Esophagus squamous epithelium (tissue), 5 donors: ENCODE measurements around the gene SEPTIN2. TPM values are rescaled to one million over a fixed set of nuclear protein-coding genes. Genes with fewer than 3 reads are reported as not detected.

Experiments used
- DNase-seq: peaks from one replicate; lab custom pipeline; 2025; lab: John Stamatoyannopoulos, UW
- H3K27ac ChIP-seq, 4 donors: fragments of 200-600 bp; sonication (generic); one replicate each; pipeline ENCODE4 v1.5.1; 2016 to 2019; ENCODE audit warnings: mild to moderate bottlenecking in 1 of 4
- H3K27me3 ChIP-seq, 4 donors: fragments of 200-600 bp; sonication (generic); 1 replicate in 3 of 4; 2 replicates in 1 of 4; pipeline versions ENCODE4 v1.5.1 to v1.6.0; 2017 to 2021; ENCODE audit warnings: antibody characterized with exemption in 1 of 4
- H3K36me3 ChIP-seq, 3 donors: fragments of 200-600 bp; sonication (generic); one replicate each; pipeline ENCODE4 v1.5.1; 2016 to 2019
- H3K4me1 ChIP-seq, 3 donors: fragments of 200-600 bp; sonication (generic); one replicate each; pipeline ENCODE4 v1.5.1; 2017 to 2019
- H3K4me3 ChIP-seq, 4 donors: fragments of 200-600 bp; sonication (generic); 1 replicate in 3 of 4; 2 replicates in 1 of 4; pipeline ENCODE4 v1.5.1; 2016 to 2019; ENCODE audit warnings: mild to moderate bottlenecking in 2 of 4, moderate library complexity in 1 of 4
- H3K9me3 ChIP-seq, 3 donors: fragments of 200-600 bp; sonication (generic); one replicate each; pipeline ENCODE4 v1.5.1; 2016 to 2019
- POLR2A ChIP-seq, 4 donors: fragments of 450-650 bp; IDR thresholded peaks; one replicate each; pipeline ENCODE4 v1.6.1; 2017; ENCODE audit warnings: antibody characterized with exemption in 4 of 4, mild to moderate bottlenecking in 4 of 4, moderate library complexity in 3 of 4
- whole genome bisulfite sequencing, 2 donors: methylation state at CpG; one replicate each; pipeline ENCODE4 v1.1.5; 2018; 5-methylcytosine and 5-hydroxymethylcytosine counted together
- intact Hi-C: fragments of 100-400 bp; cut with DNase I; formaldehyde crosslinking; loops from one replicate; pipeline ENCODE4 v1.15.0; 2022
- total RNA-seq, 4 donors: library from RNA; depleted of rRNA; stranded (reverse); fragments of >200 nt; gene quantifications; one replicate each; pipeline ENCODE4 v1.1.0, GENCODE V29; 2016
- TF ChIP-seq, protein P1 (sequence below), 6 experiments: fragments of 450-650 bp in 4 of 6; fragments of 200-600 bp in 2 of 6; sonication (generic) in 2 of 6; IDR thresholded peaks; one replicate each; pipeline ENCODE4 v1.5.1; 2016 to 2019; ENCODE audit warnings: antibody characterized with exemption in 6 of 6, mild to moderate bottlenecking in 4 of 6, moderate library complexity in 4 of 6
- donor health status: DM: yes; HTN: yes; CAD: no.

The SEPTIN2 gene
- total RNA-seq, 4 donors from 2014 or later, result 95.9 to 236 (median 185) TPM

DNA sequence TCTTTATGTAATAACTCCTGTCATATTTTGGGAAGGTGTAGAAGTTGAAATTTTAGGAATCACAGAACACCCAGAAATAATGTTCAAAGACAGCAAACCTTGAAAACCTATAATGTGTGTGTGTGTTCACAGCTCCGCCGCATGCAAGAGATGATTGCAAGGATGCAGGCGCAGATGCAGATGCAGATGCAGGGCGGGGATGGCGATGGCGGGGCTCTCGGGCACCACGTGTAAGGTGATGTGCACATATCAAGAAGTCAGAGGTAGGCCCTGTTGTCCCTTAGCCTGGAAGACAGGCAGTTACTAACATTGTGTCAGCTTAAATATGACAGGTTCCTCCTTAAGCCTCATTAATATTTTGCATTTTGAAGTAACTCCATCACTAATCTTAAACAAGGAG is 34.2 kb downstream of the SEPTIN2 start:
- 89 to 92% methylated on average over 8 of the region's 8 CpGs for WGBS, 2 donors

DNA sequence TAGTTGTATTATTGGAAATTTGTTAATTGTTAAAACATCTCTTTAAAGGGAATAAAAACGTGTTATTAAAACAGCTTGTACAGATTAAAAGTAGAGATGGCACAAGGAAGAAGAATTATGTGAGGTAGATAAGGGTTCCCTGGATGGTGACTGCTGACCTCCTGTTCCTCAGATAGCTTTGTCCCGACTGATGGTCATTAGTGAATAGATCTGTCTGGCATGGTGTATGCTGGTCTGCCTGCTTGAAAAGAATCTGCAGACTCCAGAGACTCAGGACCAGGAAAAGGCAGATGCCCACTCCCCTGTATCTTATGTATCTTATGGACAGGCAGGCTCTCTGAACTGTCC is 34.8 kb downstream of the SEPTIN2 start:
- no peaks in the 10 kb centered on the region for H3K27me3 ChIP-seq
- TF ChIP-seq, protein P1, sequence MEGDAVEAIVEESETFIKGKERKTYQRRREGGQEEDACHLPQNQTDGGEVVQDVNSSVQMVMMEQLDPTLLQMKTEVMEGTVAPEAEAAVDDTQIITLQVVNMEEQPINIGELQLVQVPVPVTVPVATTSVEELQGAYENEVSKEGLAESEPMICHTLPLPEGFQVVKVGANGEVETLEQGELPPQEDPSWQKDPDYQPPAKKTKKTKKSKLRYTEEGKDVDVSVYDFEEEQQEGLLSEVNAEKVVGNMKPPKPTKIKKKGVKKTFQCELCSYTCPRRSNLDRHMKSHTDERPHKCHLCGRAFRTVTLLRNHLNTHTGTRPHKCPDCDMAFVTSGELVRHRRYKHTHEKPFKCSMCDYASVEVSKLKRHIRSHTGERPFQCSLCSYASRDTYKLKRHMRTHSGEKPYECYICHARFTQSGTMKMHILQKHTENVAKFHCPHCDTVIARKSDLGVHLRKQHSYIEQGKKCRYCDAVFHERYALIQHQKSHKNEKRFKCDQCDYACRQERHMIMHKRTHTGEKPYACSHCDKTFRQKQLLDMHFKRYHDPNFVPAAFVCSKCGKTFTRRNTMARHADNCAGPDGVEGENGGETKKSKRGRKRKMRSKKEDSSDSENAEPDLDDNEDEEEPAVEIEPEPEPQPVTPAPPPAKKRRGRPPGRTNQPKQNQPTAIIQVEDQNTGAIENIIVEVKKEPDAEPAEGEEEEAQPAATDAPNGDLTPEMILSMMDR (IDR thresholded peaks at IDR 0.05), result no peak
- no peak for TF ChIP-seq POLR2A (IDR thresholded peaks at IDR 0.05)
- H3K36me3 ChIP-seq, result peaks cover 24 to 93% (median 47%) of the 10 kb centered on the region in 3 donors
- H3K4me1 ChIP-seq, result peaks cover 0 to 12% (median 3%) of the 10 kb centered on the region in 3 donors
- H3K4me3 ChIP-seq, result no peak overlapping the region
- no peak overlapping the region for H3K27ac ChIP-seq
- no peak for DNase-seq
- no peaks in the 10 kb centered on the region for H3K9me3 ChIP-seq
- intact Hi-C loops, result no loop called here
- 77 to 87% methylated on average over 2 of the region's 2 CpGs for WGBS, 2 donors

More for the DNA sequence above, 34.2 kb downstream of the SEPTIN2 start:
- Histone ChIP-seq H3K4me3 (no peak overlapping the region), H3K4me1 (peaks cover 0 to 8% (median 0%) of the 10 kb centered on the region in 3 donors), H3K27ac (no peak overlapping the region), H3K9me3 (no peaks in the 10 kb centered on the region), H3K36me3 (peaks cover 24 to 99% (median 53%) of the 10 kb centered on the region in 3 donors), H3K27me3 (no peaks in the 10 kb centered on the region)
- TF ChIP-seq, protein P1 (IDR thresholded peaks at IDR 0.05), result no peak
- TF ChIP-seq POLR2A (IDR thresholded peaks at IDR 0.05), result no peak
- intact Hi-C loops, result no loop called here
- no peak for DNase-seq

DNA sequence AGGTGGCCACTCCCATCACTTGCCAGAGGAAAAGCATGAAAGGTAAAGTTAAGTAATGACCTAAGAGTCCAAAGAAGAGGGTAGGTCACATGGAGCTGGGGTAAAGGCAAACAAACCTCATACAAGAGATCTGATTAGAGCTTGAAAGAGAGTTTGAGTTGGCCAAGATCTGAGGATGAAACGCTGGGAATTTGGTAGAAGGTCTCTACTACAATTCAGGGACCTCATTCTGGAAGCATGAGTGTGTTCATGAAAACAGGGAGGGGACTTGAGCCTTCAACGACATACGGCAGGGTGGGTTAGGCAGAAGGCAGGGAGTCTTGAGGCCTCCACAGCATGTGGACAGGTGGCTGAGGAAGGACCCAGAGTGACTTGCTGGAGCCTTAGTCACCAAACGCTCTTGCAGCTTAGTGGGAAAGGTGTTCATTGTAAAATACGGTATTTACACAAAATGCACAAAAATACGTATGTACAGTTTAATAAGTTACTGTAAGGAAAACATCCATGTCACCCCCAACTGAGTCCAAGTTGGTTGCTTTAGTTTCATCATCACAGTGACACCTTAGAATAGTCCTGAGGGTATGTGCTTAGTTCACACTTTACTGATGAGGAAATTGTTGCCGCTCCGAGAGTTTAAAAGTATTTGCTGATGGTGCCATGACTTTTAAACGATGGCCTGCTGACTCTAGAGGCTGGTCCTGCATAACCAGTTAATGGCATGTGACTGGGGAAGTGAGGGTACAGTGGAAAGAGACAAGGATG is 35.3 kb downstream of the SEPTIN2 start:
- Histone ChIP-seq H3K4me3 (no peak overlapping the region), H3K27ac (no peak overlapping the region), H3K27me3 (no peaks in the 10 kb centered on the region), H3K4me1 (peaks cover 0 to 12% (median 3%) of the 10 kb centered on the region in 3 donors), H3K9me3 (no peaks in the 10 kb centered on the region), H3K36me3 (peaks cover 24 to 88% (median 43%) of the 10 kb centered on the region in 3 donors)
- intact Hi-C loops, result no loop called here
- 75 to 76% methylated on average over 9 of the region's 9 CpGs for WGBS, 2 donors
- DNase-seq, result no peak
- no peak for TF ChIP-seq POLR2A (IDR thresholded peaks at IDR 0.05)
- TF ChIP-seq, protein P1 (IDR thresholded peaks at IDR 0.05), result no peak

DNA sequence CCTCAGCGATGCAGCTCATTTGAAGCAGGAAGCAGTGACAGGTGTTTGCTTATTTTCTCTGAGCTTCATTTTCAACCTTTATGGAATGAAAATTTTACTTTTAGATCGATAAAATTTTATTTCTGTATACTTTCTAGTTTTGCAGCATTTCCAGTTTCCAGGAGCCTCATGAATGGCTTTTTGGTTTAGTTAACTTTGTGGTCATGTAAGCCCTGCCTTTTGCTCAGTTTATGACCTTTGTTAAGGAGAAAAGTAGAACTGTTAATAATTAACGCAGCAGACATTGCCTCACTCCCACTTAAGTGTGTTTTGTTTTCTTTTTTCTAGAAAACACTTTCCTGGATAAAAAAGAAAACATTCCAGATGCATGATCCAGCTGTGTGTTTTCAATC is 35.9 kb downstream of the SEPTIN2 start:
- H3K27ac ChIP-seq, result no peak overlapping the region
- H3K27me3 ChIP-seq, result no peaks in the 10 kb centered on the region
- TF ChIP-seq POLR2A (IDR thresholded peaks at IDR 0.05), result no peak
- TF ChIP-seq, protein P1 (IDR thresholded peaks at IDR 0.05), result no peak
- peaks cover 24 to 82% (median 38%) of the 10 kb centered on the region in 3 donors for H3K36me3 ChIP-seq
- intact Hi-C loops, result no loop called here
- peaks cover 0 to 14% (median 3%) of the 10 kb centered on the region in 3 donors for H3K4me1 ChIP-seq
- no peaks in the 10 kb centered on the region for H3K9me3 ChIP-seq
- DNase-seq, result no peak
- 67 to 75% methylated on average over 3 of the region's 3 CpGs for WGBS, 2 donors
- no peak overlapping the region for H3K4me3 ChIP-seq

DNA sequence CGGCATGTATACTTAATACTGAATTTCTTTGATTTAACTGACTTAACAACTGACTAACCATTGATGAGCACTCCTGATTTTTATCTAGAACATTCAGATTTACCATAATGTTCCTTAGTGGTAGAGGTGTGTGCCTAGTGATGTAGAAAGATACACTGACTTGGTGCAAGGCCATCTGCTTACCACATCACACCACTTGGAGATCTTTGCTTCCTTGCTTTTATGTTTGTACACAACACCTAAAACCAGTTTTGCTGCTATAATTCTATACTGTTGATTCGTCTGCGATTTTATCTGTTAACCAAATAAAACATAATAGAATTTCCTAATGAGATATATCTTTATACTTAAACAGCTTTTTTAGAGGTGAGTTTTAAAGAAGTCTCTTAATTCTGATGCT is 36.5 kb downstream of the SEPTIN2 start:
- Histone ChIP-seq H3K27me3 (no peaks in the 10 kb centered on the region), H3K27ac (no peak overlapping the region), H3K36me3 (peaks cover 24 to 76% (median 32%) of the 10 kb centered on the region in 3 donors), H3K9me3 (no peaks in the 10 kb centered on the region), H3K4me3 (no peak overlapping the region), H3K4me1 (peaks cover 0 to 20% (median 6%) of the 10 kb centered on the region in 3 donors)
- intact Hi-C loops, result no loop called here
- 77 to 82% methylated on average over 3 of the region's 3 CpGs for WGBS, 2 donors
- TF ChIP-seq, protein P1 (IDR thresholded peaks at IDR 0.05), result no peak
- TF ChIP-seq POLR2A (IDR thresholded peaks at IDR 0.05), result no peak
- no peak for DNase-seq
